ENCODE measurements around the gene SLC22A17. TPM values are rescaled to one million over a fixed set of nuclear protein-coding genes. Genes with fewer than 3 reads are reported as not detected.

SLC22A17 gene
- total RNA-seq (2022; extraction: Qiagen RNA extraction): 5.5 to 9.4 TPM (median 6.6 TPM) in 5 replicates

GRCh38 chr14:23352506-23353432 lies at the start of gene SLC22A17:
TSS of gene SLC22A17 (minus strand) at chr14:23352887.

GRCh38 chr14:23376482-23377197 lies 24.0 kb upstream of the SLC22A17 start, which contains the start of gene CMTM5:
TSS of gene CMTM5 (plus strand) at chr14:23377046. CDS start at chr14:23377252, 206 bp downstream.

GRCh38 chr14:23372509-23372908 lies 19.8 kb upstream of the SLC22A17 start, which contains the start of gene IL25:
TSS of gene IL25 (plus strand) at chr14:23372809.

GRCh38 chr14:23365036-23365731 lies 12.5 kb upstream of the SLC22A17 start, which contains the start of gene EFS:
TSS of gene EFS (minus strand) at chr14:23365172. CDS start at chr14:23365025, 147 bp downstream.

GRCh38 chr14:23320584-23321571 lies 31.8 kb downstream of the SLC22A17 start, which contains the start of gene PABPN1:
TSS of gene PABPN1 (plus strand) at chr14:23321457. CDS start at chr14:23321470, 13 bp downstream.

GRCh38 chr14:23306412-23307145 lies 46.1 kb downstream of the SLC22A17 start, which contains the start of gene BCL2L2:
TSS of gene BCL2L2 (plus strand) at chr14:23306833. CDS start at chr14:23307768, 935 bp downstream.

GRCh38 chr14:23302290-23303225 lies 50.1 kb downstream of the SLC22A17 start, which contains the start of gene PPP1R3E:
TSS of gene PPP1R3E (minus strand) at chr14:23302859. CDS start at chr14:23302576, 283 bp downstream.

Other genes with a start within 250 kb of the SLC22A17 start
- not detected in 5 replicates for gene CIROP, start 247.9 kb downstream of the SLC22A17 start, total RNA-seq (2022; extraction: Qiagen RNA extraction)
- not detected in 5 replicates for gene CEBPE, start 233.6 kb downstream of the SLC22A17 start, total RNA-seq (2022; extraction: Qiagen RNA extraction)
- gene SLC7A8, start 169.2 kb downstream of the SLC22A17 start, total RNA-seq (2022; extraction: Qiagen RNA extraction): 1.5 to 2.2 TPM (median 1.7 TPM) in 5 replicates
- gene RNF212B, start 115.0 kb downstream of the SLC22A17 start, total RNA-seq (2022; extraction: Qiagen RNA extraction): not detected in 5 replicates
- gene HOMEZ, start 66.8 kb downstream of the SLC22A17 start, total RNA-seq (2022; extraction: Qiagen RNA extraction): 6.6 to 10.9 TPM (median 7.9 TPM) in 5 replicates
- 2.8 to 4.6 TPM (median 4.0 TPM) in 5 replicates for gene PPP1R3E, start 50.0 kb downstream of the SLC22A17 start, total RNA-seq (2022; extraction: Qiagen RNA extraction)
- 15.9 to 20.7 TPM (median 19.0 TPM) in 5 replicates for gene BCL2L2, start 46.1 kb downstream of the SLC22A17 start, total RNA-seq (2022; extraction: Qiagen RNA extraction)
- gene PABPN1, start 31.4 kb downstream of the SLC22A17 start, total RNA-seq (2022; extraction: Qiagen RNA extraction): 142 to 156 TPM (median 145 TPM) in 5 replicates
- gene EFS, start 12.3 kb upstream of the SLC22A17 start, total RNA-seq (2022; extraction: Qiagen RNA extraction): not detected in 5 replicates
- gene IL25, start 19.9 kb upstream of the SLC22A17 start, total RNA-seq (2022; extraction: Qiagen RNA extraction): not detected in 5 replicates
- gene CMTM5, start 24.2 kb upstream of the SLC22A17 start, total RNA-seq (2022; extraction: Qiagen RNA extraction): not detected in 5 replicates
- gene MYH6, start 55.4 kb upstream of the SLC22A17 start, total RNA-seq (2022; extraction: Qiagen RNA extraction): 0.03 to 0.11 TPM (median 0.06 TPM) in 4 of 5 replicates, not detected in the other
- gene MYH7, start 82.8 kb upstream of the SLC22A17 start, total RNA-seq (2022; extraction: Qiagen RNA extraction): not detected in 5 replicates
- 56.7 to 74.9 TPM (median 61.2 TPM) in 5 replicates for gene NGDN, start 116.8 kb upstream of the SLC22A17 start, total RNA-seq (2022; extraction: Qiagen RNA extraction)
- 0.47 to 0.95 TPM (median 0.81 TPM) in 5 replicates for gene ZFHX2, start 198.9 kb upstream of the SLC22A17 start, total RNA-seq (2022; extraction: Qiagen RNA extraction)
- gene THTPA, start 203.4 kb upstream of the SLC22A17 start, total RNA-seq (2022; extraction: Qiagen RNA extraction): 12.6 to 14.9 TPM (median 13.7 TPM) in 5 replicates
- 41.8 to 55.8 TPM (median 48.2 TPM) in 5 replicates for gene AP1G2, start 214.9 kb upstream of the SLC22A17 start, total RNA-seq (2022; extraction: Qiagen RNA extraction)
- gene JPH4, start 225.9 kb upstream of the SLC22A17 start, total RNA-seq (2022; extraction: Qiagen RNA extraction): 0.05 to 0.06 TPM (median 0.06 TPM) in 3 of 5 replicates, not detected in the others

Data from A549 treated with Mapracorat at 1 μM for 4 hours (cell line).